G401 (cell line): ENCODE data around the gene ATXN10. TPM values are rescaled to one million over a fixed set of nuclear protein-coding genes. Genes with fewer than 3 reads are reported as not detected.

Experiments
- DNase-seq: peaks from one replicate; pipeline ENCODE4 v3.0.0-alpha.2; 2015; ENCODE audit warnings: low spot score
- in situ Hi-C: cut with HindIII; loops from 2 replicates; pipeline ENCODE4 v1.10.0; 2016; ENCODE audit warnings: low sequenced_read_pairs, mixed read lengths
- total RNA-seq: library from RNA; depleted of rRNA; stranded (reverse); fragments of >200 nt; shearing (Covaris generic); gene quantifications from 2 replicates; pipeline ENCODE4 v1.2.3, GENCODE V29; 2014

ATXN10 gene
- total RNA-seq, 1 experiment from 2014 or later: 112 TPM

DNA sequence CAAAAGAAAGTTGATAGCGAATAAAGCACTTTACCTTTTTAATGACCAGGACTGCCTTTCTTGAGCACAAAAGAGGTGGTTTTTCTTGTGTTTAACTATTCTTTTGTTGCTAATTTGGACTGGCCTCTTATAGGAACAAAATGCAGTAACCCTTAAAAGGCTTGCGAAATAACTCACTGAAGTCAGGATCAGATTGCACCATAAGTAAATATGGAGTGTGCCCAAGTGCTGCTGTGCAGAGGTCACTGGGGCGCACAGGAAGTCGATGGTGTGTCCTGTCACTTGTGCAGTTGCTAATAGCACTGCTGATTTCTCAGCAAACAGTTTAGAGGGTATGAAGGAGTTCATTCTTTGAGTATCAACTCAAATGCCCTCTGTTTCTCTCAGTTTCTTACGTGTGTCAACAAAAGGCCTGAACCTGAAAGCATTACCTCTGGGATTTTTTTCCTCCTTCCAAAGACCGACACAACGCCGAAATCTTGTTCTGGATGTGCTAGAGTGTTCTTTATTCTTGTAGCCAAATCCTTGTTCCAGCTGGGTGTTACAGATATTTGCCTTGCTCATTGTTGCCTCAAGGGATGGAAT lies 71.3 kb downstream of the ATXN10 start:
- no peak for DNase-seq
- in situ Hi-C loops: no loop called here

DNA sequence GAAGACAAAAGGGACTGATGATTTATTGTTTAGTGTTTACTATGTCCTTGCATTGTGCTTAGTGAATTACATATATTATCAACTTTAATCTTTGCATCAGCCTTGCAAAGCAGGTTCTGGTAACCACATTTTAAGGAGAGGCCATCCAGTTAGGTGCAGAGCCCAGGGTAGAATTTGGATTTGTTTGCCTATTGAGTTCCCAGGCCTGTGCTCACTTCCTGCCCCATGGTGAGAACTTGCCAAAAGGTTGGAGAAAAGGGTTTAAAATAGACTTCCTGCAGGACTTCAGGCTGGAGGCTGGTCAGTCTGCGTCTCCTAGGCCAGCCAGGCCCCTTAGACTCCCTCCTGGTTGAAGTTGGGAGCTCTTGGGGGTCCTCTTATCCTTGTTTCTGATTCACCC lies 72.1 kb downstream of the ATXN10 start:
- in situ Hi-C loops: no loop called here
- DNase-seq: no peak

DNA sequence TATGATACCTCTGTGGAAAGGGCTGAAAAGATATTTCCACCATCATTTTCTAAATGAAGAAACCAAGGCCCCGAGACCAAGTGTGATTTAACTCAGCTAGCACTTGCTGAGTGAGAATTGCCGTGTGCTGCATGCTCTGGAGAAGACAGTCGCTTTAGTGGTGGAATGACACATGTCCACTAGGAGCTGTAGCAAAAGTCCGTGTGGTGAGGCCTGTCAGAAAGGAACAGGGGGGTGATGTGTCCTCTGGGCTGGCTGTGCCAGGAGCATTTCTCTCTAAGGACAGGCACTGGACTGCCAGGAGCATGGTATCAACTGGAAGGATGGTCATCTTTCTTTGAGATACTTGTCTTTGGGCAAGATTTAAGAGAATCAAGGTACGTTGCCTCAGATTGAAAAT lies 72.8 kb downstream of the ATXN10 start:
- in situ Hi-C loops: no loop called here
- DNase-seq: no peak

DNA sequence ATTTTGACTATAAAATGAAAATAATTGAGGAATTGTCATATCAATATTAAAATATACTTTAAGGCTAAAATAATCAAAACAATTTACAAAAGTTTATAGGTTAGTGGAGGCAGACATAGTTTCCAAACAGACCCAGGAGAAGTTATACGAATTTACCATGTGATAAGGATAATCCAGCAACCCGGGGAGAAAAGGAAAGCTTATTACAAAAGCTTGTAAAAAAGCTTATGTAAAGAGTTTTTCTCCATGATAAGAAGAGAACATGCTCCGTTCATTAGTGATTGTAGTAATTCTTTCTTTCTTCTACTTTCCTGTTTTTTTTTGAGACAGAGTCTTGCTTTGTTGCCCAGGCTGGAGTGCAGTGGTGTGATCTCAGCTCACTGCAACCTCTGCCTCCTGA lies 79.0 kb downstream of the ATXN10 start:
- no peak for DNase-seq
- in situ Hi-C loops: no loop called here

DNA sequence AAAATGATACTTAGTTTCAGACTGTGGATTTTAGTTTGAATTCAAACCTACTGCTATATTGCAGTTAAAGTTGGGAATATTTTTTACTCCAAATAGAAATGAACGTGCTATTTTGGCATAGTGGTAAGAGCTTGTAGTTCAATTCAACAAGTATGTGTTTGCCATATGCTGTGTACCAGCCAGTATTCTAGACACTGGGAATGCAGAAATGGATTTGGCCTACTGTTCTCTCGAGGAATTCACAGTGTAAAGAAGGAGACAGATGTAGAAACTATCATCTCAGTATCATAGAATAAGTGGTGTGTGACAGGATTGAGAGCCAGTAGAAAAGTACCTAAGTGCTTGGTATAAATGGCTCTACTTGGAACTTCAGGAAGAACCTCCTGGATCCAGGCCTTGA lies 80.4 kb downstream of the ATXN10 start:
- in situ Hi-C loops: no loop called here
- DNase-seq: no peak

DNA sequence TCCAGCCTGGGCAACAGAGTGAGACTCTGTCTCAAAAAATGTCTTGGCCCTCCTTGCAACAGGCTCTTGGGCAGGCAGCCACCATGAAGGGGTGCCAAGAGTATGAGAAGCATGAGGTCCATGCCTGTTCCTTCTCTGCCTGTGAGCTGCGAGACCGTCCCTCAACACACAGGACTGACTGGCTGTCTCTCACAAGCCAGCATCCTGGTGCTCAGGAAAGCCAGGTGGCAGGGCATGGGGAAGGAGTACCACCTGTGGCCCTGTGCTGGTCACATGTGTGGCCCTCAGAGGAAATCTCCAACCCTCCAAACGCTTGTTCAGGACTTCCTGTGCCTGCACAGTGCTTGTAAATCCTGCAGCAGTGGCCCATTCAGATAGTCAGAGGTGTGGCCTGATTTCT lies 83.2 kb downstream of the ATXN10 start:
- no peak for DNase-seq
- in situ Hi-C loops: no loop called here

DNA sequence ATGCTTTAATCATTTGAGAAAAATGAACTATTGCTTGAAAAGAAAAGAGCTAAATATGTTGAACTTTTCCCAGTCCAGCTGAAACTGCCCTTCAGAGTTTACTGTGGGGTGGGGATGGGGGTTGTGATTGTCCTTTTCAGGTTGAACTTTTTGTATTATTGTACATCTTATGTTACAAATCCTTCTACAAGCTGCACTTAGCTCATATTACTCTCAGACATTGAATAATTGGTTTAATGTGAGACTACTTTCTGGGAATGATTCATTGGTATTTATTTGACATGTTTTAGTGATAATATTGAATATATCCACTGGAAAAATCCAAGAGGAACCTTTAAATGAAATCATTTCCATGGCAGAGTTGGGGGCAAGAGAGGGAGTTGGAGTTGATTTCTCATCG lies 84.9 kb downstream of the ATXN10 start:
- no peak for DNase-seq
- in situ Hi-C loops: no loop called here

GRCh38 chr22:45757068-45757467 lies 85.4 kb downstream of the ATXN10 start:
- in situ Hi-C loops: no loop called here
- no peak for DNase-seq

DNA sequence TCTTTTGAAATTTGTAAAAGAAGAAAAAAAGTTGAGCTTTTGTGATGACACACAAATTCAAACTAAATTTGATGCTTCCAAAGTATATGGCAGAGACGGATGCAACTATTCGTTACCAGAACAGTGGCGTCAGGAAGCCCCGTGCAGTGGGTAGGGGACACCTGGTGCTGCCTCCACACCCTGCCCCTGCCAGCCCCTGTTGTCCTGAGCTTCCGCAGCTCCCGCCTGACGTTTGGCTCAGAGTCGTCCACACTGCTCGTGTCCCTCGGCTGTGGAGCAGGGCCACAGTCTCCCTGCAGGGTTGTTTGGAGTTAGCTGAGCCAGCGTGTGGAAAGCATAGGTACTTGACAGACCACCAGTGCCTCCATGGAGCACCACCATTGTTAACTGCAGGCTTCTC lies 86.3 kb downstream of the ATXN10 start:
- in situ Hi-C loops: no loop called here
- no peak for DNase-seq

- no peak for DNase-seq
- in situ Hi-C loops: no loop called here
Observed at GRCh38 chr22:45758603-45759002, 87.0 kb downstream of the ATXN10 start.

GRCh38 chr22:45760682-45761081 lies 89.0 kb downstream of the ATXN10 start:
- in situ Hi-C loops: no loop called here
- no peak for DNase-seq

DNA sequence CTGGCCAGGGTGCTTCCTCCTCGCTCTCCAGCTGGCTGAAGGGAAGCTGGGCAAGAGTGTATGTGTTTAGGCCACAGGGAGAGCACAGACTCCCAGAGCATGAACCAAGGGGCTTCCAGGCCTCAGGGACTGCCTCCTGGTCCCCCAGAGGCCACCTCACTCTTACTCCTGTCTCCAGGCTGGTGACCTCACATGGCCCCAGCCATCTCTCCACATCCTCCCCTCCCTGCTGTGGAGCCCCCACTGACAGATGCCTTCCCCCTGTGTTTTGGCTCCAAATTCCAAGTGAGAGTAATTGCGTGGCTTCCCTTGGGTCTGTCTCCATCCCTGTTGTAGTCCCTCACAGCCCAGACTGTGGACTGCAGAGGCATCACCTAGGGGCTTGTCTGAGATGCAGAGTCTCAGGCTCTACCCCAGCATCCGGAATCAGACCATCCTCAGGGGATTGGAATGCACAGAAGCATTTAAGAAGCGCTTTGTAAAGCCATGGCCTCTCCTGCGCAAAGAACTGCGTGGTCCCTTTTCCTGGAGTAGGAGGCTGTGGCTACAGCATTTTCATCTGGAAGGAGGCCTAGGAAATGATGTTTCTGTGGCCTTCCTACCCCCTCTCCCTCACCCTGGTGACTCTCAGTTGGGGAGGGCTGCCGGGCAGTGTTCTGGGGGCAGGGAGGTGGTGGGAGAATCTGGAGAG lies 91.1 kb downstream of the ATXN10 start:
- DNase-seq: no peak
- in situ Hi-C loops: no loop called here

DNA sequence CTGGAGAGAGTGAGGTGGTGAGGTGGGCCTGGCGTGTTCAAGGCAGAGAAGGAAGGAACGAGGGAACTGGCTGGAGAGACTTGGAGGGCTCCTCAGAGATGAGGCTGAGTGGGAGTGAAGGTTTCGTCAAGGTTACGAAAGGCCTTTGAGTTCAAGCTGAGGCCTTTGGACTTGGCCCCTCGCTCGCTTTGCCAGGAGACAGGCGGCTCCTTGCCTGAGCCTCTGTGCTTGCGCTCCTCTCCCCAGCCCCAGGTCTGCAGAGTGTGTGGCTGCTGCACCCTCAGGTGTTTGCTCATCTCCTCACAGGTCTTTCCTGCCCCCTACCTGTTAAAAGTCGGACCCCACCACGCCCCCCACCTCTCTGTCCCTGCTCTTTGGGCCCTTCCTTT lies 91.6 kb downstream of the ATXN10 start:
- no peak for DNase-seq
- in situ Hi-C loops: no loop called here

GRCh38 chr22:45768490-45768889 lies 96.9 kb downstream of the ATXN10 start:
- no peak for DNase-seq
- in situ Hi-C loops: no loop called here

- no peak for DNase-seq
- in situ Hi-C loops: no loop called here
Observed at GRCh38 chr22:45769569-45770210, 98.1 kb downstream of the ATXN10 start.

DNA sequence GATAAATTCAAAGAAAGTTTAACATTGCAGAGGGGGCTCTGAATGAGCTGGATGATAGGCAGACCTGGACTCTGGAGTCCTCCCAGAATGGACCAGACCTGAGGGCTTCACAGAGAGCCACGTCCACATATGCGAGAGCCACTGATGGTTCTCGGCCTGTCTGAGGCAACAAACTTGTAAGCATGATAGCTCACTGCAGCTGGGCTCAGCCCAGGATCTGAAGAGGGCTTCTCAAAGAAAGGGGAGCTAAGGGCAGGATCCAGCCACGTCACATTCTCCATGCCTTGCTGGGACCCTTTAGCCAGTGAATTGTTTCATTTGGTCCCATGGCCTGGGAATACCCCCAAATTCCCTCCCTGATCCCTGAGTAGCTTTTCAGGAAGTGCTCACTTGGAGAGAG lies 98.9 kb downstream of the ATXN10 start:
- in situ Hi-C loops: no loop called here
- DNase-seq: no peak

- DNase-seq: no peak
Observed at GRCh38 chr22:45771057-45771456, 99.4 kb downstream of the ATXN10 start.

DNA sequence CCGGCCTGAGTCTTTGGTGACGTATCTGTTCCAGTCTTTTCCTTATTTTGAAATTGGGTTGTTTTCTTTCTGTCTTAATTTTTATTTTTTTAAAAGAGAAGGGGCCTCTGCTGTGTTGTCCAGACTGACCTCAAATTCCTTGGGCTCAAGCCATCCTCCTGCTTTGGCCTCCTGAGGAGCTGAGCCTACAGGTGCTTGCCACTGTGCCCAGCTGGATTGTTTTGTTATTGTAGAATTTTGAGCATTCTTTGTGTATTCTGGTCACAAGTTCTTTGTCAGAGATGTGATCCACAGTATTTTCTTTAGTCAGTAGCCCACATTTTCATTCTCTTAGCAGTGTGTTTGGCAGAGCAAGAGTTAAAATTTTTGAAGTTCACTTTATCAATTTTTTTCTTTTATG lies 100.1 kb downstream of the ATXN10 start:
- in situ Hi-C loops: no loop called here
- DNase-seq: no peak

More at GRCh38 chr22:45771057-45771456, 99.4 kb downstream of the ATXN10 start:
- in situ Hi-C loops: no loop called here

GRCh38 chr22:45772743-45773142 lies 101.1 kb downstream of the ATXN10 start:
- in situ Hi-C loops: no loop called here
- no peak for DNase-seq

- DNase-seq: peak; percentile 71
- in situ Hi-C loops: no loop called here
Observed at GRCh38 chr22:45774001-45774670, 102.5 kb downstream of the ATXN10 start.
